UCSD-AML1 (cell line): ENCODE measurements around the gene EPB41L4B.
A peak's percentile ranks its signal among the peaks of the same experiment; 100 is the strongest.

Experiments used
- DNase-seq: peaks from one replicate; lab custom pipeline; 2025; ENCODE audit not compliant: unreplicated experiment; lab: John Stamatoyannopoulos, UW

Gene EPB41L4B

DNA sequence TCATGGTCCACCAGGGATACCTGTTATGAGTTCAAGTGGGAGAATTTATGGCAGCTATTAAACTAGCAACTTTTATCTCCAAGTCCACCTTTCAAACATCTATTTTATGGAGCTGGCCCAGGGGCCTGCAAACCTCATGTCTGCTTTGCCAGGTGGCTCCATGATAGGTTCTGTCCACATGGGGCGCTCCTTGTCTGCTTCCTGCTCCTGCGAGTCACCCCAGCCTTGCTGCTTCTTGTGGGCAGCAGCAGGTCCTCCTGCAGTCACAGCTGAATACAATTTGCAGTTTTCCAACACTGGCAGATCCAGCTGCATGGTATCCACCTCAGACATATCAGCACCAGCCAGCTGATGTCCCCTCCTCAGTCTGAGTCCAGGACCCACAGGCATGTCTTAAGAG, 114.2 kb downstream of the EPB41L4B start:
- no peak for DNase-seq

DNA sequence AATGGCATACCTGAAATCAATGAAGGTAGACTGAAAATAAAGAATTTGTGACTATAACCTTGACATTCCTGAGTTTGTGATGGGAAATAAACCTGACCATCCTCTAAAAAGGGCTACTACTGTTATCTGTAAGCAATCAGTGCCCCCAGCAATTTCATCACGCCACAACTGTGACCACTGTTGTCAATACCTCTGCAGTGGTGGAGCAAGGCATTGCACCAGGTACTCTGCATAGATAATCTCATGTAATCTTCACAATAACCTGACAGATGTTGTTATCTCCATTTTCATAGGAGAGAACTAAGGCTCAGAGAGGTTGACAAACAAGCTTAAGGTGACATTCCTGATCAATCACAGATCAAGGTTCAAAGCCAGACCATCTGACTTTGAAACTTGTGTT, 115.3 kb downstream of the EPB41L4B start:
- no peak for DNase-seq

DNA sequence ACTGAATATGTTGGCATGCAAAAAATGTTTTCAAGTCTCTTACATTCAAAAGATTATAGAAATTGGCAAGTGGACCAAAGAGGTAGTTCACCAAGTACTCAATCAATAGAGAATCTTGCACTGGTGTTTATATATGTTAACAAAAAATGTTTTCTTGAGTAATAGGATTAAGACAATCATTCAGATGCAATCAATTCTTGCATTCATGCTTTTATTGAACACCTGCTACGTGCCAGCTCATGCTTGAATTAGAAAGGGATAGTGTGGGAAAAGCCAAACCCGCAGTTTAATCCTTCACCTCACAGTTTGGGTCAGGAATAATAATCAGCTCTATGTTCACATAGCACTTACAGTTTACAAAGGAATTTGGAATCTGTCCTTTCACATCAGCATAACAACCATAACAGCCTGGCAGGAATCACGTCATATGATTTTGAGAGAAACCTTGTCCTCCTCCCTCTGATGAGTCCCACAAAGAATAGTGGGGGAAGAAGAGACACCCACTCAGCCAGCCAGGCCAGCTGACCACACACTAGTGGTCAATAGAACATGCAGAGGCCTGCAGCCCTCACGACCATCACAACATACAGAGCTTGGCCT, 117.0 kb downstream of the EPB41L4B start:
- DNase-seq = no peak

- DNase-seq = no peak
Measured at GRCh38 chr9:109199676-109200075, 121.2 kb downstream of the EPB41L4B start.

DNA sequence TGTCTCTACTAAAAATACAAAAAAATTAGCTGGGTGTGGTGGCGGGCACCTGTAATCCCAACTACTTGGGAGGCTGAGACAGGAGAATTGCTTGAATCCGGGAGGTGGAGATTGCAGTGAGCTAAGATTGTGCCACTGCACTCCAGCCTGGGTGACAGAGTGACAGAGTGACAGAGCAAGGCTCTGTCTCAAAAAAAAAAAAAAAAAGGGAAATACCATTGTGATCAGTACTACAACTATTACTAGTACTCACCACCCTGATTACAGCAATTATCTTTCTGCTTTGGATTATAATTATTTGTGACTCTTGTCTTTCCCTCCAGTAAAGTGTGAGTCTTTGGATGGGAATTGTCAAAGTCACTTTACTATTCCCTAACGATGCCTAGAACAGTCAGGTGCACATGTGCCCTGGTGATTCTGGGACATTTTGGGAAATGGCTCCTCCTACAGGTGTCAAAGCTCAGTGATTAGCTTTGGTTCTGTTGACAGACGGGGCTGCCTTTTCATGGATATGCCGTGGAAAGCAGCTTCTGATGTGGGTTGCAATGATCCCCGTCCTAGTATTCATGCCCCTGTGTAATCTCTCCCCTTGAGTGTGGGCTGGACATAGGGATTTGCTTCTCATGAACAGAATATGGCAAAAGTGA, 122.0 kb downstream of the EPB41L4B start:
- no peak for DNase-seq

DNA sequence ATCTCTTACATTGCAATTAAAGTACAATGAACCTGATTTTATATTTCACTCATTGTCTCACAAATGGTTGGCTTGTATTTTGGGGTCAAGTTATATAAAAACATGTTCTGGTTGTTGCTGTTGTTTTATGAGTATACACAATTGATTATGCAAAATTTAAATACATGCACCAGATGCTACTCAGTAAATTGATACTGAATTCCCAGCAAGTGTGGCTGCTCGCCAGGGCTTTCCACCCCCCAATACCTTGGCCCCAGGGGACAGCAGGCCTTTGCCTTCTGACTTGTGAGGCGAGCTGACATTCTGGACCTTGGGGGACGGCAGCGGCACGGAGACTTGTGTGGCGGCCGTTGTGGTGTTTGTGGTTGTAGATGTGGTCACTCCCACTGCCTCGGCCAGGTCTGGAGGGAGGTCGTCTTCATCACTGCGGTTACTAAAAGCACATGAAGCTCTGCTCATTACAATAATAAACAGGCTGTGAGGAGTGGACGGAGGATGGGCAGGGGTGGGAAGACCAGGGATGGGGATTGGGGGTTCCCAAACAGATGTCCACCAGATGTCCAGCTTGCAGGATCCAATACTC, 126.8 kb downstream of the EPB41L4B start:
- no peak for DNase-seq

GRCh38 chr9:109192732-109193361, 128.0 kb downstream of the EPB41L4B start:
- DNase-seq = no peak

DNA sequence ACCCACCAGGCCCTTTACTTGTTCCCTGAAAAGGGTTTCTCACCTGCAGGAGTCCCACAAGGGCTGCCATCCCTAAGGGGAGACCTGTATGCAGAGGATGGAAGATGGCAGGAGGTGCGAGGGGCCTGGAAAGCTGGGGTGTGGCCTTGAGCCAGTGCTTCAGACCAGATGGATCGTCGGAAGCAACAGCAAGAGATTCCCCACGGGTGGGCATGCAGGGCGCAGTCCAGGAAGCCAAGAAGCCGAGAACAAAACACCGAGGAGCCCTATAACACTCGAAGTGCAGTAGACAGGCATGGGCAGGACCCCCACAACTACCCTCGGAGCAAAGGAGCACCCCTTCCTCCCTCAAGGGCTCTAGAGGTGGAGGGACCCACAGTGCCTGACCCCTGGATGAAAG, 129.1 kb downstream of the EPB41L4B start:
- no peak for DNase-seq

DNA sequence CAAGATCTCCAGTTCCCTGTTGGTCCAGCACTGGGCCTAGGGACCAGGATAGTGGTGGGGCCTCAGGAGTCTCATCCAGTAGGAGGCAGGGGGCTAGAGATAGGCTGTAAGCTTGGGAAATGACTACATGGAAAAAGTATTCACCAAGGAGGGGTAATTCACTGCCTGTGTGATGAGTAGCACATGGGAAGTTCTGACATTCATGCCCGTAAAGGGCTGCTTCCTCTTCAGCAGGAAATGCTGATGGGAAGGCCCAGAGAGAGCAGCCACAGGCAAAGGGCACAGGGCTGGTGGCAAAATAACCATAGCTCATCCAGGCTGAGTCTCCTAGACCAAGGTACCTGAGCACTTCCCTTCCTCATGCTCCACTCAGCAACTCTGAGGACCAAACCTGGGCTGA, 130.7 kb downstream of the EPB41L4B start:
- no peak for DNase-seq

- no peak for DNase-seq
Measured at GRCh38 chr9:109186857-109187520, 133.9 kb downstream of the EPB41L4B start.

DNA sequence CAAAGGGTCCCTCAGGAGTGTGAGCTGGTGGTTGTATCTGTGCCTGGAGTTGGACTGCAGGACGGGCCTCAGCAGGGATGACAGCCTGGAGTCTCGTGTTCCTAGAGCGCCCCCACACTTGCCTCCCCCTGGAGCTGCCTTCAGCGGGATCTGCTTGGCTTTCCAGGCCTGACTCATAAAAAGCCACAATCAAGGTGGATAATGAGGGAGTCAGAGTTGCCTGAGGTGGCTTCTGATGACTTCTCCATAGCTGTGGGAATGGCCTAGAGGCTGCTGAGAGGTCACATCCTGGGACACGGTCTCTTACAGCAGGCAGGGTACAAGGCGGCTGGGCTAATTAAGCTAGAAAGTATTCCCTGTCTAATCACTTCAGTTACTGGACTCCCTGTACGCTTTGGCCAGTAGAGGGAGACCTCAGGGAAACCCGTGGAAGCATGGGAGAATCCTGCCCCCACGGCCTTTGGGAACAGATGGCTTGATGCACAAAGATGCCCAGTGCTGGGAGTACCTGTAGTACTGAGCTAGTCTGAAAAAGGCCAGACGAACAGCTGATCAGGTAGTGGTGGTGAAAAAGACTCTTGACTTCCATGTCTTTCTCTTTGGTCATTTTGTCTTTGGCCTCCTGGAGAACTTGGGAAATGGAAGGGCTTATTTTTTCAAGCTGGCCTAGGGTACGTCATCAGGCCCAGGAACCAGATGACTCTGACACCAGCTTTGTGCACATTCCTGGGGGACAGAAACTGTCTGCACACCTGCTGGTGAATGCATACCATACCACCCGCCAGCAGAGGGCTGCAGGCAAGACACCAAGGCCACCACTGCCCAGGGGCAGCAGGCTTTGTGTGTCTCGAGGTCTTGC, 137.7 kb downstream of the EPB41L4B start:
- peak; percentile 22 for DNase-seq

GRCh38 chr9:109182550-109182939, 138.3 kb downstream of the EPB41L4B start:
- no peak for DNase-seq

- DNase-seq = no peak
Measured at GRCh38 chr9:109181284-109181683, 139.6 kb downstream of the EPB41L4B start.

DNA sequence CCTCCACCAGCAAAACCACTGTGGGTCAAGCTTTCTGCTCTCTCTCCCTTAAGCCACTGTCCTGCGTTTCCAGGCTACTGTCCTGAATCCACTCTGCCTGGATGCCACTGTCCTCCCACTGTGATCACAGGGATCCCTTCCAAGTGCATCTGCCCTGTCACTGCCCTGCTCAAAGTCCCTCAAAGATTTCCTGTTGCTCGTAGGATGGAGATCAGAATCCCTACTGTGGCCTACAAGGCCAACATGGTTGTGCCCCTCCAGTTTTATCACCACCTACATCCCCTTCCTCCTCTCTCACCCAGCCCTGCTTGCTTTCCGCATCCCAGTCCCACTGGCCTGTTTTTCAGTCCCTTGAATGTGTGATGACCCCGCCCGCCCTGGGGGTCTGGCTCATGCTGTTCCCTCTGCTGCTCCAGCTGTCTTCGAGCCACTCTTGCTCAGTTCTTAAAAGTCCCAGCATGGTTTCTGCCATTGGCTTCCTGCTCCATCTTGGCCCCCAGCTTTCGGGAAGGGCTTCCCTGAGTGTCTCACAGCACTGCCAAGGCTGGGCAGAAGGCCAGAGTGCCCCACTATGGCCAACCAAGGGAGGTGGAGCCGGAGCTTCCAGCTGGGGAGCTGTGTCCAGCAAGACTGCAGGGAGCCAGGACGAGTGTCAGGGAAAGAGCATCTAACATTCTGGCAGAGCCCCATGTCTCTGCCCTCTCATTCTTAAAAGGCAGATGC, 140.9 kb downstream of the EPB41L4B start:
- DNase-seq = no peak

GRCh38 chr9:109176963-109177362, 143.9 kb downstream of the EPB41L4B start:
- no peak for DNase-seq

- DNase-seq = no peak
Measured at GRCh38 chr9:109176386-109176785, 144.5 kb downstream of the EPB41L4B start.

DNA sequence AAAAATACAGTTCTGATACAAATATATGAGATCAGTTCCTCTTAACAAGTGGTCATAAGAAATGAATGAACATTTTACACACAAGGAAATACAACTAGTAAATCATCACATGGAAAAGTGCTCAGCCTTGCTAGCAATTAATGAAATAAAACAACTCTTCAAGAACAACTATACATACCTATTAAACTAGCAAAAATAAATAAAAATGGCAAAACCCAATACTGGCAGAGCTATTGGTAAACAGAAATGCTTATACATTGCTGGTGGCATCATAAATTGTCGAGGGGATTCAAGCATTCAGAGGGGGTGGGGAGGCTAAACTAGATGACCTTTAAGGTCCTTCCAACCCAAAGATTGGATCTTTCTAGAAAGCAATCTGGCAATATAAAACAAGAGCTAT, 147.9 kb downstream of the EPB41L4B start:
- DNase-seq = no peak

DNA sequence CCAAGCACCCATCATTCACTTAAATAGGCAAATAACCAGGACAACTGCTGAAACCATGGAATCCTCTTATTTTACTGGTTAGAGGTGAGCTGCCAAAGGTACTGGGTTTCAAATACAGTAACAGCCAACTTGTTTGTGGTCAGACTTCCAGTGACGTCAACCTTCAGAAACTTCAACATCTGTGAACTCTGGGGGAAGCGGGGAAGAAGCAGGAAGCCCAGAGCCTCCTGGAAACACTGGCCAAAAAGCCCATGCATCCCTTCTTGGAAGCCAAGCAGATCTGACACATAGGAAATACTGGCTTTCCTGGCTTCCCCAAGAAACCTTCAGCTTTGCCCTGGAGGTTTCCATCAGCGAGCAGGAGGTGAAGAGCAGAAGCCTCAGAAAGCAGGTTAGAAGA, 148.9 kb downstream of the EPB41L4B start:
- DNase-seq = no peak

DNA sequence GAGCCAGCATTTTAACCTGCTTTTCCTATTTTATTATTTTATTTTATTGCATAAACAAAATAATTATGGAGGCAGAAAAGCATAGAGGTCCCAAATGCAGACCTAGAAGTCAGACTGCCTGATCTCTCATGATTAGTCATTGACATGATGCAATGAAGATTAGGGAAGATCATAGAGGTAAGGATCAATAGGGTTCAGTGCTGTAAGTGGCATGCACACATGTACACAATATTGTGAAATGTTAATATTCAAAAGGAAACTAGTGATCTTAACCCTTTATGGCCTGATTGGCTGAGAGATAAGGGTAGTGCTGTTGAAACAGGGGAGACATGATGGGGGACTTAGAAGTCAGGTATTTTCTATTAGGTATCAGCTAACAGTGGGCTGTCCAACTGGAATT, 152.7 kb downstream of the EPB41L4B start:
- no peak for DNase-seq

- DNase-seq = no peak
Measured at GRCh38 chr9:109167716-109168115, 153.1 kb downstream of the EPB41L4B start.
